Measurements from ENCODE around the gene SLPI. TPM values are rescaled to one million over a fixed set of nuclear protein-coding genes. Genes with fewer than 3 reads are reported as not detected.

The SLPI gene
- total and polyA plus RNA-seq, 2 experiments from 2014 or later: not detected

DNA sequence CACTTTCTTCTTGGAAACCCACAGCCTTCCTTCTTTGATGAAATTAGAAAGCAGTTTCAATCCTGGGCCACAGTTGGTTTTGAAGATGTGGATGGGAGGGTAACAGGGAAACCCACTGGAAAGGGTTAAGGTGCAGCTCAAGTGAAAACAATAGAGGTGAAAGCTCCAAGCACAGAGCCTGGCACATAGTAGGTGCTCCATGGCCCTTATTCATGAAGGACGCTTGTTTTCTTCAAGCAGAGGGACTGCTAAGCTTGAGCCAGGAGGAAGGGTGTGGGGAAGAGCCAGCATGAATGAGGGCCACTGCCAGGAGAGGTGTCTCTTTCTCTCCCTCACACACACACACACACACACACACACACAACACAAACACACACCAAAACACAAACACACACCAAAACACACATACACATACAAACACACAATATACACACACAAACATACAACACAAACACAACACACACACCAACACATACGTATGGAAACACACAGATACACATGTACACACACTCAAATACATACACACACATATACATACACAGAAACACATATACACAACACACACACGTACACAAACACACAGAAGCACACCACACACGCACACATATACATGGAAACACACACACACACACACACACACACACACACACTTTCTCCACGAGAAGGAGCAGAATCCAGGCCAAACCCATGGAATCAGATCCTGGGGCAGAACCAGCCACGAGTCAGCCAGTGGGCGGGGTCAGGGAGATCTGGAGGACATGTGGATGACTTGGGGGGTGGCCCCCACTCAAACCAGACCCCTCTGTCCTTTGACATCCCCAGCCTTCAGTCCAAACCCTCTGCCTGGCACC lies 28.6 kb upstream of the SLPI start (continued):
- TF ChIP-seq EZH2 (IDR thresholded peaks at IDR 0.05; ENCODE audit: low read depth, unreplicated experiment): no peak
- no peak for TF ChIP-seq CREB1 (CRISPR knock-in tag; IDR thresholded peaks at IDR 0.05; ENCODE audit: low read depth)
- TF ChIP-seq, protein P1, sequence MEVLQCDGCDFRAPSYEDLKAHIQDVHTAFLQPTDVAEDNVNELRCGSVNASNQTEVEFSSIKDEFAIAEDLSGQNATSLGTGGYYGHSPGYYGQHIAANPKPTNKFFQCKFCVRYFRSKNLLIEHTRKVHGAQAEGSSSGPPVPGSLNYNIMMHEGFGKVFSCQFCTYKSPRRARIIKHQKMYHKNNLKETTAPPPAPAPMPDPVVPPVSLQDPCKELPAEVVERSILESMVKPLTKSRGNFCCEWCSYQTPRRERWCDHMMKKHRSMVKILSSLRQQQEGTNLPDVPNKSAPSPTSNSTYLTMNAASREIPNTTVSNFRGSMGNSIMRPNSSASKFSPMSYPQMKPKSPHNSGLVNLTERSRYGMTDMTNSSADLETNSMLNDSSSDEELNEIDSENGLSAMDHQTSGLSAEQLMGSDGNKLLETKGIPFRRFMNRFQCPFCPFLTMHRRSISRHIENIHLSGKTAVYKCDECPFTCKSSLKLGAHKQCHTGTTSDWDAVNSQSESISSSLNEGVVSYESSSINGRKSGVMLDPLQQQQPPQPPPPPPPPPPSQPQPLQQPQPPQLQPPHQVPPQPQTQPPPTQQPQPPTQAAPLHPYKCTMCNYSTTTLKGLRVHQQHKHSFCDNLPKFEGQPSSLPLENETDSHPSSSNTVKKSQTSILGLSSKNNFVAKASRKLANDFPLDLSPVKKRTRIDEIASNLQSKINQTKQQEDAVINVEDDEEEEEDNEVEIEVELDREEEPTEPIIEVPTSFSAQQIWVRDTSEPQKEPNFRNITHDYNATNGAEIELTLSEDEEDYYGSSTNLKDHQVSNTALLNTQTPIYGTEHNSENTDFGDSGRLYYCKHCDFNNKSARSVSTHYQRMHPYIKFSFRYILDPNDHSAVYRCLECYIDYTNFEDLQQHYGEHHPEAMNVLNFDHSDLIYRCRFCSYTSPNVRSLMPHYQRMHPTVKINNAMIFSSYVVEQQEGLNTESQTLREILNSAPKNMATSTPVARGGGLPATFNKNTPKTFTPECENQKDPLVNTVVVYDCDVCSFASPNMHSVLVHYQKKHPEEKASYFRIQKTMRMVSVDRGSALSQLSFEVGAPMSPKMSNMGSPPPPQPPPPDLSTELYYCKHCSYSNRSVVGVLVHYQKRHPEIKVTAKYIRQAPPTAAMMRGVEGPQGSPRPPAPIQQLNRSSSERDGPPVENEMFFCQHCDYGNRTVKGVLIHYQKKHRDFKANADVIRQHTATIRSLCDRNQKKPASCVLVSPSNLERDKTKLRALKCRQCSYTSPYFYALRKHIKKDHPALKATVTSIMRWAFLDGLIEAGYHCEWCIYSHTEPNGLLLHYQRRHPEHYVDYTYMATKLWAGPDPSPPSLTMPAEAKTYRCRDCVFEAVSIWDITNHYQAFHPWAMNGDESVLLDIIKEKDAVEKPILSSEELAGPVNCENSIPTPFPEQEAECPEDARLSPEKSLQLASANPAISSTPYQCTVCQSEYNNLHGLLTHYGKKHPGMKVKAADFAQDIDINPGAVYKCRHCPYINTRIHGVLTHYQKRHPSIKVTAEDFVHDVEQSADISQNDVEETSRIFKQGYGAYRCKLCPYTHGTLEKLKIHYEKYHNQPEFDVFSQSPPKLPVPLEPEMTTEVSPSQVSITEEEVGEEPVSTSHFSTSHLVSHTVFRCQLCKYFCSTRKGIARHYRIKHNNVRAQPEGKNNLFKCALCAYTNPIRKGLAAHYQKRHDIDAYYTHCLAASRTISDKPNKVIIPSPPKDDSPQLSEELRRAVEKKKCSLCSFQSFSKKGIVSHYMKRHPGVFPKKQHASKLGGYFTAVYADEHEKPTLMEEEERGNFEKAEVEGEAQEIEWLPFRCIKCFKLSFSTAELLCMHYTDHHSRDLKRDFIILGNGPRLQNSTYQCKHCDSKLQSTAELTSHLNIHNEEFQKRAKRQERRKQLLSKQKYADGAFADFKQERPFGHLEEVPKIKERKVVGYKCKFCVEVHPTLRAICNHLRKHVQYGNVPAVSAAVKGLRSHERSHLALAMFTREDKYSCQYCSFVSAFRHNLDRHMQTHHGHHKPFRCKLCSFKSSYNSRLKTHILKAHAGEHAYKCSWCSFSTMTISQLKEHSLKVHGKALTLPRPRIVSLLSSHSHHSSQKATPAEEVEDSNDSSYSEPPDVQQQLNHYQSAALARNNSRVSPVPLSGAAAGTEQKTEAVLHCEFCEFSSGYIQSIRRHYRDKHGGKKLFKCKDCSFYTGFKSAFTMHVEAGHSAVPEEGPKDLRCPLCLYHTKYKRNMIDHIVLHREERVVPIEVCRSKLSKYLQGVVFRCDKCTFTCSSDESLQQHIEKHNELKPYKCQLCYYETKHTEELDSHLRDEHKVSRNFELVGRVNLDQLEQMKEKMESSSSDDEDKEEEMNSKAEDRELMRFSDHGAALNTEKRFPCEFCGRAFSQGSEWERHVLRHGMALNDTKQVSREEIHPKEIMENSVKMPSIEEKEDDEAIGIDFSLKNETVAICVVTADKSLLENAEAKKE (CRISPR knock-in tag; IDR thresholded peaks at IDR 0.05): no peak

DNA sequence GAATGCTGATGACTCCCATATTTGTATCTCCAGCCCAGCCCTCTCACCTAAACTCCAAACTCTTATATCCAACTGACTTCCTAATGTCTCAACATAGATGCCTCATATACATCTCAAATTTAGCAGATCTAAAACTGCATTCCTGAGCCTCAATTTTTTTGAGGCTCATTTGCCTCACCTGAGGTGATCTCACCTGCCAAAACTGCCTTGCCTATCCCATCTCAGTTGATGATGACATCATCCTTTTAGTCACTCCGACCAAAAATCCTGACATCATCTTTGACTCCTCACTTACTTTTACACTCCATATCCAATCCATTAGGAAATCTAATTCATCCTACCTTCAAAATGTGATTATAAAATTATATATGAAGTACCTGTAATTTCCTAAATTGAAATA lies 25.6 kb upstream of the SLPI start:
- no peak overlapping the region for H3K4me2 ChIP-seq
- H3K27ac Mint-ChIP-seq: no peak overlapping the region
- no peak for ATAC-seq
- TF ChIP-seq CREB1 (CRISPR knock-in tag; IDR thresholded peaks at IDR 0.05; ENCODE audit: low read depth): no peak
- TF ChIP-seq JUNB (IDR thresholded peaks at IDR 0.05; ENCODE audit: unreplicated experiment): no peak
- TF ChIP-seq ZNF331 (CRISPR knock-in tag; IDR thresholded peaks at IDR 0.05; ENCODE audit: low read depth): no peak
- TF ChIP-seq, protein P2, sequence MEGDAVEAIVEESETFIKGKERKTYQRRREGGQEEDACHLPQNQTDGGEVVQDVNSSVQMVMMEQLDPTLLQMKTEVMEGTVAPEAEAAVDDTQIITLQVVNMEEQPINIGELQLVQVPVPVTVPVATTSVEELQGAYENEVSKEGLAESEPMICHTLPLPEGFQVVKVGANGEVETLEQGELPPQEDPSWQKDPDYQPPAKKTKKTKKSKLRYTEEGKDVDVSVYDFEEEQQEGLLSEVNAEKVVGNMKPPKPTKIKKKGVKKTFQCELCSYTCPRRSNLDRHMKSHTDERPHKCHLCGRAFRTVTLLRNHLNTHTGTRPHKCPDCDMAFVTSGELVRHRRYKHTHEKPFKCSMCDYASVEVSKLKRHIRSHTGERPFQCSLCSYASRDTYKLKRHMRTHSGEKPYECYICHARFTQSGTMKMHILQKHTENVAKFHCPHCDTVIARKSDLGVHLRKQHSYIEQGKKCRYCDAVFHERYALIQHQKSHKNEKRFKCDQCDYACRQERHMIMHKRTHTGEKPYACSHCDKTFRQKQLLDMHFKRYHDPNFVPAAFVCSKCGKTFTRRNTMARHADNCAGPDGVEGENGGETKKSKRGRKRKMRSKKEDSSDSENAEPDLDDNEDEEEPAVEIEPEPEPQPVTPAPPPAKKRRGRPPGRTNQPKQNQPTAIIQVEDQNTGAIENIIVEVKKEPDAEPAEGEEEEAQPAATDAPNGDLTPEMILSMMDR (conservative IDR thresholded peaks at IDR 0.05; ENCODE audit: low read depth in 2 of 2): no peak
- no peak for TF ChIP-seq EZH2phosphoT487 (IDR thresholded peaks at IDR 0.05; ENCODE audit: unreplicated experiment)
- TF ChIP-seq, protein P3, sequence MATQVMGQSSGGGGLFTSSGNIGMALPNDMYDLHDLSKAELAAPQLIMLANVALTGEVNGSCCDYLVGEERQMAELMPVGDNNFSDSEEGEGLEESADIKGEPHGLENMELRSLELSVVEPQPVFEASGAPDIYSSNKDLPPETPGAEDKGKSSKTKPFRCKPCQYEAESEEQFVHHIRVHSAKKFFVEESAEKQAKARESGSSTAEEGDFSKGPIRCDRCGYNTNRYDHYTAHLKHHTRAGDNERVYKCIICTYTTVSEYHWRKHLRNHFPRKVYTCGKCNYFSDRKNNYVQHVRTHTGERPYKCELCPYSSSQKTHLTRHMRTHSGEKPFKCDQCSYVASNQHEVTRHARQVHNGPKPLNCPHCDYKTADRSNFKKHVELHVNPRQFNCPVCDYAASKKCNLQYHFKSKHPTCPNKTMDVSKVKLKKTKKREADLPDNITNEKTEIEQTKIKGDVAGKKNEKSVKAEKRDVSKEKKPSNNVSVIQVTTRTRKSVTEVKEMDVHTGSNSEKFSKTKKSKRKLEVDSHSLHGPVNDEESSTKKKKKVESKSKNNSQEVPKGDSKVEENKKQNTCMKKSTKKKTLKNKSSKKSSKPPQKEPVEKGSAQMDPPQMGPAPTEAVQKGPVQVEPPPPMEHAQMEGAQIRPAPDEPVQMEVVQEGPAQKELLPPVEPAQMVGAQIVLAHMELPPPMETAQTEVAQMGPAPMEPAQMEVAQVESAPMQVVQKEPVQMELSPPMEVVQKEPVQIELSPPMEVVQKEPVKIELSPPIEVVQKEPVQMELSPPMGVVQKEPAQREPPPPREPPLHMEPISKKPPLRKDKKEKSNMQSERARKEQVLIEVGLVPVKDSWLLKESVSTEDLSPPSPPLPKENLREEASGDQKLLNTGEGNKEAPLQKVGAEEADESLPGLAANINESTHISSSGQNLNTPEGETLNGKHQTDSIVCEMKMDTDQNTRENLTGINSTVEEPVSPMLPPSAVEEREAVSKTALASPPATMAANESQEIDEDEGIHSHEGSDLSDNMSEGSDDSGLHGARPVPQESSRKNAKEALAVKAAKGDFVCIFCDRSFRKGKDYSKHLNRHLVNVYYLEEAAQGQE (IDR thresholded peaks at IDR 0.05; ENCODE audit: unreplicated experiment): no peak
- TF ChIP-seq EZH2 (IDR thresholded peaks at IDR 0.05; ENCODE audit: low read depth, unreplicated experiment): no peak
- TF ChIP-seq, protein P4, sequence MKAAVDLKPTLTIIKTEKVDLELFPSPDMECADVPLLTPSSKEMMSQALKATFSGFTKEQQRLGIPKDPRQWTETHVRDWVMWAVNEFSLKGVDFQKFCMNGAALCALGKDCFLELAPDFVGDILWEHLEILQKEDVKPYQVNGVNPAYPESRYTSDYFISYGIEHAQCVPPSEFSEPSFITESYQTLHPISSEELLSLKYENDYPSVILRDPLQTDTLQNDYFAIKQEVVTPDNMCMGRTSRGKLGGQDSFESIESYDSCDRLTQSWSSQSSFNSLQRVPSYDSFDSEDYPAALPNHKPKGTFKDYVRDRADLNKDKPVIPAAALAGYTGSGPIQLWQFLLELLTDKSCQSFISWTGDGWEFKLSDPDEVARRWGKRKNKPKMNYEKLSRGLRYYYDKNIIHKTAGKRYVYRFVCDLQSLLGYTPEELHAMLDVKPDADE (IDR thresholded peaks at IDR 0.05): no peak
- TF ChIP-seq ZNF114 (CRISPR knock-in tag; IDR thresholded peaks at IDR 0.05): no peak
- TF ChIP-seq STAT1 (IDR thresholded peaks at IDR 0.05; ENCODE audit: unreplicated experiment): no peak
- TF ChIP-seq POLR2AphosphoS5 (IDR thresholded peaks at IDR 0.05; ENCODE audit: low read depth): no peak

More for the DNA sequence above, 25.6 kb upstream of the SLPI start:
- no peaks in the 10 kb centered on the region; the same call in 2 of the 3 replicates for H3K9me3 Mint-ChIP-seq
- no peaks in the 10 kb centered on the region for H3K36me3 Mint-ChIP-seq (ENCODE audit: low read depth)
- H3F3A ChIP-seq (replicated peaks; ENCODE audit: low read depth): no peaks in the 10 kb centered on the region
- no peak overlapping the region for H3K27ac ChIP-seq (ENCODE audit: low read depth)
- H3K36me3 ChIP-seq (ENCODE audit: insufficient read depth): no peaks in the 10 kb centered on the region
- H2AFZ ChIP-seq: no peak overlapping the region
- no peaks in the 10 kb centered on the region for H3K9me2 ChIP-seq (ENCODE audit: insufficient read depth)
- no peaks in the 10 kb centered on the region for H3K27me3 Mint-ChIP-seq (ENCODE audit: insufficient read depth, low read depth, poor library complexity)
- no peaks in the 10 kb centered on the region for H3K79me2 ChIP-seq (replicated peaks; ENCODE audit: insufficient read depth)
- H3K4me1 Mint-ChIP-seq: no peaks in the 10 kb centered on the region
- DNase-seq (ENCODE audit: low spot score): no peak
- H3K4me3 Mint-ChIP-seq: no peak overlapping the region
- H4K20me1 ChIP-seq (replicated peaks; ENCODE audit: insufficient read depth): no peaks in the 10 kb centered on the region
- no peaks in the 10 kb centered on the region for H3K4me1 ChIP-seq (ENCODE audit: insufficient read depth)
- no peaks in the 10 kb centered on the region for H3K27me3 ChIP-seq (ENCODE audit: insufficient read depth)
- H3K4me3 ChIP-seq: no peak overlapping the region

All from GM23338 (cell line).